H1 (cell line): ENCODE data around the gene RAET1E. TPM values are rescaled to one million over a fixed set of nuclear protein-coding genes. Genes with fewer than 3 reads are reported as not detected.

Experiments
- CTCF ChIA-PET: fragments of 300-600 bp; sonication (Branson Sonifier 250); formaldehyde crosslinking; loops from one replicate; lab custom pipeline; 2021; ENCODE audit not compliant: partially characterized antibody; lab: Charles Lee
- POLR2A ChIA-PET: fragments of 300-600 bp; sonication (Branson Sonifier 250); formaldehyde crosslinking; loops from one replicate; lab custom pipeline; 2021; ENCODE audit warnings: inconsistent platforms; ENCODE audit not compliant: partially characterized antibody; lab: Charles Lee
- DNase-seq, 2 experiments: peaks; one replicate each; pipeline versions ENCODE4 v3.0.0 to v3.0.0-alpha.2; 2010 to 2022; ENCODE audit warnings: low spot score in 2 of 2, low read depth in 1 of 2, mixed read lengths in 1 of 2
- FAIRE-seq: peaks from 2 replicates; lab custom pipeline; 2011; peaks lifted over from hg19 to GRCh38; lab: Jason Lieb, UNC
- H2AFZ ChIP-seq: 2 replicates; pipeline ENCODE4 v1.8.1; 2012; ENCODE audit warnings: low read length, inconsistent platforms
- H2AK5ac ChIP-seq: 2 replicates; pipeline ENCODE4 v1.6.1; 2013; ENCODE audit warnings: low read depth, low read length
- H2BK120ac ChIP-seq: replicated peaks from 2 replicates; pipeline ENCODE3; 2013; ENCODE audit warnings: low read depth, low read length, inconsistent platforms
- H2BK12ac ChIP-seq: 2 replicates; pipeline ENCODE4 v1.6.1; 2013; ENCODE audit warnings: low read depth, low read length
- H2BK15ac ChIP-seq: 2 replicates; pipeline ENCODE4 v1.6.1; 2013; ENCODE audit warnings: low read length
- H2BK20ac ChIP-seq: 2 replicates; pipeline ENCODE4 v1.6.1; 2013; ENCODE audit warnings: low read length
- H2BK5ac ChIP-seq: 2 replicates; pipeline ENCODE4 v1.6.1; 2013; ENCODE audit warnings: low read depth, low read length
- H3K14ac ChIP-seq: 2 replicates; pipeline ENCODE4 v1.6.1; 2013; ENCODE audit warnings: inconsistent platforms; ENCODE audit not compliant: insufficient read length
- H3K18ac ChIP-seq: 2 replicates; pipeline ENCODE4 v1.6.1; 2013; ENCODE audit warnings: low read length; ENCODE audit errors: extremely low read depth
- H3K23ac ChIP-seq: 2 replicates; pipeline ENCODE4 v1.6.1; 2013; ENCODE audit warnings: inconsistent platforms; ENCODE audit not compliant: insufficient read length
- H3K23me2 ChIP-seq: 2 replicates; pipeline ENCODE4 v1.6.1; 2013; ENCODE audit warnings: low read depth, low read length
- H3K27ac ChIP-seq: 2 replicates; pipeline ENCODE4 v1.6.1; 2011; ENCODE audit warnings: low read depth, low read length, inconsistent platforms
- H3K27me3 ChIP-seq, 4 experiments: replicated peaks in 1 of 4; 1 replicate in 1 of 4; 2 replicates in 3 of 4; pipeline versions ENCODE4 v1.6.1 to v1.8.1; 2011 to 2013; ENCODE audit warnings: low read length in 3 of 4, mild to moderate bottlenecking in 3 of 4, inconsistent platforms in 2 of 4, mixed read lengths in 2 of 4, moderate library complexity in 1 of 4; ENCODE audit not compliant: control insufficient read depth in 3 of 4, insufficient read depth in 3 of 4; ENCODE audit errors: extremely low read depth in 1 of 4
- H3K36me3 ChIP-seq, 4 experiments: 2 replicates each; pipeline versions ENCODE4 v1.6.1 to v1.8.1; 2011 to 2013; ENCODE audit warnings: mild to moderate bottlenecking in 4 of 4, low read length in 3 of 4, moderate library complexity in 2 of 4, control low read depth in 1 of 4, inconsistent platforms in 1 of 4; ENCODE audit not compliant: insufficient read depth in 4 of 4, control insufficient read depth in 2 of 4
- H3K4ac ChIP-seq: replicated peaks from 2 replicates; pipeline ENCODE3; 2013; ENCODE audit warnings: low read length, low read depth, mixed read lengths, inconsistent platforms; ENCODE audit not compliant: insufficient read length
- H3K4me1 ChIP-seq, 4 experiments: replicated peaks in 1 of 4; 1 replicate in 1 of 4; 2 replicates in 3 of 4; pipeline versions ENCODE4 v1.6.1 to v1.8.1; 2011 to 2013; ENCODE audit warnings: low read length in 3 of 4, inconsistent platforms in 2 of 4, mixed read lengths in 1 of 4; ENCODE audit not compliant: insufficient read depth in 4 of 4, control insufficient read depth in 3 of 4
- H3K4me2 ChIP-seq, 2 experiments: 2 replicates each; pipeline versions ENCODE4 v1.6.1 to v1.8.1; 2011 to 2013; ENCODE audit warnings: low read depth in 2 of 2, low read length in 2 of 2, control low read depth in 1 of 2, inconsistent platforms in 1 of 2, mild to moderate bottlenecking in 1 of 2; ENCODE audit not compliant: insufficient read depth in 1 of 2
- H3K4me3 ChIP-seq, 4 experiments: fragments of 200-600, 300-600 bp in 1 of 4; sonication (generic), shearing (Covaris generic), sonication (Bioruptor Twin) in 1 of 4; 2 replicates each; pipeline versions ENCODE4 v1.5.1 to v1.8.1; 2011 to 2016; ENCODE audit warnings: low read length in 4 of 4, low read depth in 3 of 4, control low read depth in 2 of 4, inconsistent platforms in 2 of 4, mild to moderate bottlenecking in 2 of 4, mixed read lengths in 1 of 4, moderate library complexity in 1 of 4; ENCODE audit not compliant: insufficient read depth in 2 of 4; ENCODE audit errors: extremely low read depth in 1 of 4
- H3K56ac ChIP-seq: replicated peaks from 2 replicates; pipeline ENCODE3; 2013; ENCODE audit warnings: low read depth, mild to moderate bottlenecking, mixed read lengths, low read length, inconsistent platforms; ENCODE audit not compliant: insufficient read length
- H3K79me1 ChIP-seq: 2 replicates; pipeline ENCODE4 v1.6.1; 2013; ENCODE audit warnings: low read depth, low read length, control low read depth
- H3K79me2 ChIP-seq, 2 experiments: 2 replicates each; pipeline versions ENCODE4 v1.6.1 to v1.8.1; 2012 to 2013; ENCODE audit warnings: low read length in 2 of 2, mild to moderate bottlenecking in 2 of 2, inconsistent platforms in 1 of 2; ENCODE audit not compliant: insufficient read depth in 2 of 2, control insufficient read depth in 1 of 2
- H3K9ac ChIP-seq, 4 experiments: replicated peaks in 1 of 4; 1 replicate in 1 of 4; 2 replicates in 3 of 4; pipeline versions ENCODE4 v1.6.1 to v1.8.1; 2011 to 2013; ENCODE audit warnings: low read depth in 3 of 4, low read length in 3 of 4, control low read depth in 2 of 4, mild to moderate bottlenecking in 2 of 4, moderate library complexity in 2 of 4, inconsistent platforms in 1 of 4; ENCODE audit errors: extremely low read depth in 1 of 4
- H3K9me3 ChIP-seq, 2 experiments: 2 replicates each; pipeline versions ENCODE4 v1.6.1 to v1.8.1; 2012 to 2013; ENCODE audit warnings: mild to moderate bottlenecking in 2 of 2, moderate library complexity in 2 of 2, control low read depth in 1 of 2, inconsistent platforms in 1 of 2, low read depth in 1 of 2, low read length in 1 of 2, mixed read lengths in 1 of 2; ENCODE audit not compliant: insufficient read depth in 2 of 2
- H4K20me1 ChIP-seq, 2 experiments: replicated peaks in 1 of 2; 2 replicates each; pipeline versions ENCODE3 to v1.8.1; 2011 to 2013; ENCODE audit warnings: inconsistent platforms in 2 of 2, low read length in 2 of 2, mild to moderate bottlenecking in 1 of 2; ENCODE audit not compliant: insufficient read depth in 2 of 2, control insufficient read depth in 1 of 2
- H4K5ac ChIP-seq: 2 replicates; pipeline ENCODE4 v1.6.1; 2013; ENCODE audit warnings: low read length, low read depth, mixed read lengths, inconsistent platforms; ENCODE audit not compliant: insufficient read length
- H4K8ac ChIP-seq: 2 replicates; pipeline ENCODE4 v1.8.0; 2013; ENCODE audit warnings: mild to moderate bottlenecking, moderate library complexity, low read length, inconsistent platforms; ENCODE audit not compliant: insufficient read depth; ENCODE audit errors: extremely low read depth
- H4K91ac ChIP-seq: replicated peaks from 2 replicates; pipeline ENCODE3; 2013; ENCODE audit warnings: low read length, mixed read lengths, inconsistent platforms; ENCODE audit not compliant: insufficient read length
- SIRT6 ChIP-seq: IDR thresholded peaks from one replicate; pipeline ENCODE4 v1.7.1; 2012; ENCODE audit warnings: low read length, inconsistent platforms
- WGBS, 2 experiments: shearing (Covaris generic) in 1 of 2; methylation state at CpG; one replicate each; pipeline versions ENCODE4 v1.1.6 to v1.1.7; 2013 to 2015; ENCODE audit warnings: low lambda C conversion rate in 2 of 2, mixed read lengths in 2 of 2, inconsistent platforms in 1 of 2, low coverage in 1 of 2, missing lambda C conversion rate in 1 of 2; ENCODE audit not compliant: insufficient replicate concordance in 2 of 2, insufficient coverage in 1 of 2, insufficient read length in 1 of 2; ENCODE audit errors: extremely low coverage in 1 of 2, missing lambda C conversion rate in 1 of 2; 5-methylcytosine and 5-hydroxymethylcytosine counted together
- polyA plus RNA-seq, 7 experiments: library from polyadenylated mRNA; depleted of rRNA in 3 of 7; stranded (reverse) in 5 of 7; unstranded in 2 of 7; fragments of >200 nt in 5 of 7; fragments of 200-250 nt in 2 of 7; gene quantifications; 1 replicate in 5 of 7; 2 replicates in 1 of 7; 4 replicates in 1 of 7; pipeline versions ENCODE4 v1.2.1 to v1.2.3, GENCODE V29; 2011 to 2013; ENCODE audit warnings: missing spikeins in 2 of 7, mixed read lengths in 2 of 7
- total RNA-seq: library from RNA; stranded (reverse); fragmentation: NEBNext Ultra II Directional; extraction: Animal tissue kit (Norgen Biotek cat#: 25700); gene quantifications from 2 replicates; pipeline ENCODE4 v1.2.1, GENCODE V29; 2021

The RAET1E gene
- total and polyA plus RNA-seq, 2 of the 8 experiments (the other 6 are each of a cell fraction or from before 2014, with no cell fraction given), result not detected

- no peak overlapping the region for H2AK5ac ChIP-seq
- no peak overlapping the region for H2BK15ac ChIP-seq
- CTCF ChIA-PET, result interaction anchor here (0.7 to 3.1 kb wide), 8 partner anchors 13 to 69 kb away, joined by 3 to 13 read pairs (median 3); no protein-coding TSS in a partner anchor
- DNase-seq, result no peak
- peaks cover 0 to 4% (median 0%) of the 10 kb centered on the region in 4 experiments; a peak in 2 of 7 replicates for H3K4me1 ChIP-seq
- no peaks in the 10 kb centered on the region for H4K20me1 ChIP-seq
- WGBS, 2 experiments, result 81% methylated on average over 9 of the region's 9 CpGs; no CpG with 5 or more reads in 1 of the 2 experiments
- TF ChIP-seq SIRT6, result no peak
- TF ChIP-seq, all 59 proteins: peak for 0
- H4K91ac ChIP-seq, result no peak overlapping the region
- H2BK120ac ChIP-seq, result no peak overlapping the region
- no peaks in the 10 kb centered on the region for H3K9me3 ChIP-seq
- H3K4me2 ChIP-seq, result no peak overlapping the region
- no peak overlapping the region for H3K4ac ChIP-seq
- no peaks in the 10 kb centered on the region for H3K23me2 ChIP-seq
- H3K79me1 ChIP-seq, result no peaks in the 10 kb centered on the region
- no peak overlapping the region for H4K8ac ChIP-seq
- no peak overlapping the region for H3K9ac ChIP-seq
- no peak overlapping the region for H2BK20ac ChIP-seq
- H3K27me3 ChIP-seq, result no peaks in the 10 kb centered on the region
- H3K79me2 ChIP-seq, result no peaks in the 10 kb centered on the region
- no peak overlapping the region for H3K18ac ChIP-seq
- H3K56ac ChIP-seq, result no peak overlapping the region
- no peak overlapping the region for H3K14ac ChIP-seq
- no peak for FAIRE-seq
- H3K36me3 ChIP-seq, result no peaks in the 10 kb centered on the region
- H3K4me3 ChIP-seq, result no peak overlapping the region
- no peak overlapping the region for H2BK5ac ChIP-seq
- H3K23ac ChIP-seq, result no peak overlapping the region
- H2AFZ ChIP-seq, result no peak overlapping the region
- POLR2A ChIA-PET, result no interaction called here
- no peak overlapping the region for H4K5ac ChIP-seq
- H3K27ac ChIP-seq, result no peak overlapping the region
- no peak overlapping the region for H2BK12ac ChIP-seq
Observed at GRCh38 chr6:149898966-149899365, 1.1 kb upstream of the RAET1E start.
